ENCODE measurements around the gene TMC7. TPM values are rescaled to one million over a fixed set of nuclear protein-coding genes. Genes with fewer than 3 reads are reported as not detected.

Gene TMC7
- polyA plus RNA-seq, 1 donor: 1.5 TPM

DNA sequence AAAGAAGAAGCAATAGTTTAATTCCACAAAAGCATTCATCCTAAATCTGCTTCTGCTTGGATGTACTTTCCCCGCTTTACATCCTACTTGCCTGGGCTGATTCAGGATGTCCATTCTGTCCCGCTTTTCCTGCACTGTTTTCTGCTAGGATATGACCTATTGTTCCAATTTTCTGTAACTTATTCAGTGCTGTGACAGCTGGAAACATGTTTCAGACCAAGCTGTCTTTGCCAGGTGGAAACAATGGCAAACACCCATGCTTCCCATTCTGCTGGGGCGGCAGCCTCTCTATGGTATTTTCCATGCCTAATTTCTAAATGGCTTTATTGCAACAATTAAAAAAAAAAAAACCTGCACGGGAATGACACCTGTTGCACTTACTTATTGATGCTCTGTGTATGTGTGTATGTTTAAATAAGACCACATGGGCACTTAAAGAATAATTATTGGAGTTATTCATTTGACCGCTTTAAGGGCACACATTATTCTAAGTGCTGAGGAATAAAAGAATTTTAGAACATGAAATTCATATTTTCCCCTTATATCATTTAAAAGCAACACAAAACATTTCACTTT, 104.7 kb downstream of the TMC7 start:
- no peak for DNase-seq (ENCODE audit: low read depth)

DNA sequence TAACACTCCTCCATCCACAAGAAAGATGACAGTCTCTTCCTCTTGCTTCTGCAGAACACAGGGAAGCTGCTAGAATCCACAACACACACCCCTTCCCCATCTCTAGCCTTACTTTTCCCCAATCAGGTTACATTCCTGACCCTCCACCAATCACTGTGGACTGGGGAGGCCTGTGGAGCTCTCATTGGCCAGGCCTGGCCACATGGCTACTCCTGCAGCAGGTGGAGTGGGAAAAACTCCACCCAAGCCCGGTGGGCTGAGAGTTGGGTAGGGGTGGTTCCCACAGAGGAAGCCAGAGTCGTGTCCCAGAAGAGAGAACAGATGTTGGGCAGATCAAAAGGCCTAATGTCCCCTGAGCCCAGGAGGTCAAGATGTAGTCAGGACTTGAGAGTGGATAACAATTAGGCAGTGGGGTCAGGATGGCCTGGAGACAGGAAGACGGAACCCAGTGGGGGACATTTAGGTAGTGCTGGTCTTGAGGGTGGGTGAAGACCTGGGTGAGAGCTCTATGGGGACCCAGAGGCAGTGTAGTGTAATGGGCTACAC, 105.7 kb downstream of the TMC7 start:
- DNase-seq (ENCODE audit: low read depth): no peak

DNA sequence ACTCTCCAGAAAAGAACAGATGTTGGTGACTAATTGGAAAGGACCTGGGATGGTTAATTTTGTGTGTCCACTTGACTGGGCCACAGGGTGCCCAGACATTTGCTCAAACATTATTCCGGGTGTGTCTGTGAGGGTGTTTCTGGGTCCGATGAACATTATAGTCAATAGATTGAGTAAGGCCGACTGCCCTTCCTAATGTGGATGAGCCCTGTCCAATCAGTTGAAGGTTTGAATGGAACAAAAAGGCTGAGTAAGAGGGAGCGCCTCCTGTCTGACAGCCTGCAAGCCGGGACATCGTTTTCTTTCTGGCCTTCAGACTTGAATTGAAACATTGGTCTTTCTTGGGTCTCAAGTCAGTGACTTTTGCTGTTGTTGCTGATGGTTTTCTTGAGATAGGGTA, 107.2 kb downstream of the TMC7 start:
- no peak for DNase-seq (ENCODE audit: low read depth)

DNA sequence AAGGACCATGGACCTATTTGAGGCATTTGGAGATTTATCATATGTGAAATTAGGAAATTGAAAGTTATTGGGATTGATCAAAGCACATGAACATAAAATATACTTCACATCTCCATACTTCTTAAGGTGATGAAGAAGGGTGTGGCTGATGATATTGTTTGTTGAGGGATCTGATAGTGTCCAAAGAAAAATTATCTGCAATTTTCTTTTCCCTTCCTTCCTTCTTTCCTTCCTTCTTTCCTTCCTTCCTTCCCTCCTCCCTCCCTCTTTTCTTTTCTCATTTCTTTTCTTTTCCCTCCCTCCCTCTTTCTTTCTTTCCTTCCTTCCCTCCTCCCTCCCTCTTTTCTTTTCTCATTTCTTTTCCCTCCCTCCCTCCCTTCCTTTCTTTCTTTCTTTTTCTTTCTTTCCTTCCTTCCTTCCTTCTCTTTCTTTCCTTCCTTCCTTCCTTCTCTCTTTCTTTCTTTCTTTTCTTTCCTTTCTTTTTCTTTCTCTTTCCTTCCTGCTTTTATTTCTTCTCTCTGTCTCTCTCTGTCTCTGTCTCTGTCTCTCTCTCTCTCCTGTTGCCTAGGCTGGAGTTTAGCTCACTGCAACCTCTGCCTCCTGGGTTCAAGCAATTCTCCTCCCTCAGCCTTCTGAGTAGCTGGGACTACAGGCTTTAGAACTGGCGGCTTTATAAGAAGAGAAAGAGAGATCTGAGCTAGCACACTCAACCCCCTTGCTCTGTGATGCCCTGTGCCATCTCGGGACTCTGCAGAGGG, 109.1 kb downstream of the TMC7 start:
- DNase-seq (ENCODE audit: low read depth): no peak

DNA sequence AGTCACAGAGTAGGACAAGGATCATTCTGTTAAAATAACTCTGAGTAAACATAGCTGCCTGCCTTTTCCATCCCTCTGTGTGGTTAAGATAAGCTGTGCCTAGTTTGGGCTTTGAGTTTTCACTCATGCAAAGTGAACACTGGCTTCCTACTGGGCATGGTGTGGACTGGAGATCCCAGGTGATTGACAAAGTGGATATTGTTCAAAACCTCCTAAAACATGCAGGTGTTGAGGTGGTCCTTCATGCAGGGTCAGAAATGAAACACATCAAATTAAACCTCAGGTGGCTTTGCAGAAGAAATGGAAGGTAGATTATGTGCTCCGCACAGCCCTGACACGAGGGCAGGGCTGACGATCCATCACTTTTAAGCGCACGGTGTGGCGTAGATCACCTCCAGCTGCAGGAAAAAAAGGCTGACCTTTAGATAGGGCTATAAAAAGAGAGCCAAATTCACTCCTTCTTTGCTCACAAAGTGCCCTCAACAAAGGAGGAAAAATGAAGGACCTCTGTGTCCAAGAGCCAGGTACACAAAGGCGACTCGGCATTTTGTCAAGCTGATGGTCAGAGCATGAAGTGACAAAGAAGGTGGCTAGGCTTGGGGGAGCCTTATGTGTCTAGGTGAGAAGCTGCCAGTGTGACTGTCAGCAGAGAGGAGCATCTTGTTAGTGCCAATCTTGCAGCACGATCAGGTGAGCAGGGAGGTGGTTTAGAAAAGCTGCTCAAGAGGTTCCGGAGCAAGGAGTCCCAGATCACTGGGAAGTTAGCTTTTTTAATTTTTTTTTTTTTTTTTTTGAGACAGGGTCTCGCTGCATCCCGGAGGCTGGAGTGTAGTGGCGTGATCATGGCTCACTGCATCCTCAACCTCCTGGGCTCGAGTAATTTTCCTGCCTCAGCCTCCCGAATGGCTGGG, 110.2 kb downstream of the TMC7 start:
- no peak for DNase-seq (ENCODE audit: low read depth)

DNA sequence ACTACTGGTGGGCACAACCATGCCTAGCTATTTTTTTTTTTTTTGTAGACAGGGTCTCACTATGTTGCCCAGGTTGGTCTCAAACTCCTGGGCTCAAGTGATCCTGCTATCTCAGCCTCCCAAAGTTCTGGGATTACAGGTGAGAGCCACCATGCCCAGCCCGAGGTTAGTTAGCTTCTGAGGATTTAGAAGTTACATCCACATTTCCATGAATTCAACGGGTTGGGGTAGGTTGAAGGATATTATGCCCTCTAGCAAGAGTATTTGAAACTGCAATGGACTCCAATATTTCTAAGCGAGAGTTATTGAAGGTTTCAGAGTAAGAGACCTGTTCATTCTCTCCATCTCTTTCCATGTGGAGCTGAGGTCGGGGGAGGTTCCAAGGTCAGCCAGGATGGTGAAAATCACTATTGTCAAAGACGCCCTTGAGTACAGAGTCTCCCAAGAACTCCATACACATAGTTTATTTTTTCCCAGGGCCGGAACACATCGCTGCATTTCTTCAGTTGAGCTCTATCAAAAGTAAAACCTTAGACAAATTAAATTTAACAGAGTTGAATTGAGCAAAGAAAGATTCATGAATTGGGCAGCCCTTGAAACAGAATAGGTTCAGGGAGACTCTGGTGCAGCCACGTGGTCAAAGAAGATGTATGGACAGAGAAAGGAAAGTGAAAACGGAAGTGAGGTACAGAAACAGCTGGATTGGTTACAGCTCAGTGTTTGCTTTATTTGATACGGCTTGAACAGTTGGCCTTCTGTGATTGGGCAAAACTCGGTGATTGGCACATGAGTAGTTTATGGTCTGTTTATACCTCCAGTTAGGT, 111.0 kb downstream of the TMC7 start:
- no peak for DNase-seq (ENCODE audit: low read depth)

DNA sequence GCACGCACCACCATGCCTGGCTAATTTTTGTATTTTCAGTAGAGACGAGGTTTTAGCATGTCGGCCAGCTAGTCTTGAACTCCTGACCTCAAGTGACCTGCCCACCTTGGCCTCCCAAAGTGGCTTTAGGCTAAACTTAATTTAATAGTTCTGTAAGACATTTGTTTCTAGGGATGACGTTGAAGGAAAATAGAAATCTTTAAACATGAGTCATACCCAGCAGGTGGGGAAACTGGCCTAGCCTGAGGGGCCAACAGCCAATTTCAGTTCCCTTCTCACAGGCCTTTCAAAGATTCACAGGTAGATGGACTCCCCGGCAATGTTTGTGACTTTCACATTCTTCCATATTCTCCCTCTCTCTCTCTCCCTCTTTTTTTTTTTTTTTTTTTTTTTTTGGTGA, 111.9 kb downstream of the TMC7 start:
- DNase-seq (ENCODE audit: low read depth): no peak

DNA sequence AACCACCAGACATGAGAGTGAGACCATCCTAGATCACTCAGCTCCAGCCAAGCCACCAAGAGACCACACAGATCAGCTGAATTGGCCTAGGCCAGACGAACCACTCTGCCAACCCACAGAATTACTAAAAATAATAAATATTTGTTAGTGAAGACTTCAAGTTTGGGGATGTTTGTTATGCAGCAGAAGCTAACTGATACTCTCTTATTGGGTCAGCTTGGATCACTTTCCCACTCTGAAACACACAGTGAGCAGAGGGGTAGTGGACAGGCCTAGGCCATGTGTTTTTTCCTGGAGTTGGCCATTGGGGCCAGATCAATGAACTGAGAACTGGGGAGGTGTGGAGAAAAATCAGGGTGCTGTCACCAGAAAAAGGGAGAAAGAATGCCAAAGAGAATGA, 114.4 kb downstream of the TMC7 start:
- DNase-seq (ENCODE audit: low read depth): no peak

DNA sequence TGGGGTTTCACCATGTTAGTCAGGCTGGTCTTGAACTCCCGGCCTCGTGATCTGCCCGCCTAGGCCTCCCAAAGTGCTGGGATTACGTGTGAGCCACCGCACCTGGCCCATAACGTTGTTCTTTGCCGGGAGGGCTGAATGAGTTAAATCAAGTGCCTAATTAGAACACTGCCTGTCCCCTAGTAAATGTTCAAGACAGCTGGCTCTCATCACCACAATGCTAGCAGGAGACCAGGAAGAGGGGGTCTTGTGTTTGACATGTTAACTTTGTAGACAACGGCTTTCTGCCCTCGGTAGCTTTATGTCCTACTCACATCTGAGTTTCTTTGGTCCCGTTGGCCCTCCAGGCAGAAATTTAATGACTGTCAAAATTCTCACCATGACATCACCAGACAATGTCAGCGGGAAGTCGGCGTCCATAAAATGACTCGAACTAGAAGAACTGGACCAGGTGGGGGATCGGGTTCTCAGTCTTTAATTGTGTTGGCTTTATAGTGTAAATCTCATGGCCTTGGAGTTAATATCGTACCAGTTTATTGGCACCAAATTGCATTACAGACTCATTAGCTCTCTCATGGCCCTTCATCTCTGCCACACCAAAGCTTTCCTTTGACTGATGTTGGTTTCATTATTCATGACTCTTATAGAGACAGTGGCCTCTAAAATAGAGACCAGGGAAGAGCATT, 118.6 kb downstream of the TMC7 start:
- DNase-seq (ENCODE audit: low read depth): no peak

DNA sequence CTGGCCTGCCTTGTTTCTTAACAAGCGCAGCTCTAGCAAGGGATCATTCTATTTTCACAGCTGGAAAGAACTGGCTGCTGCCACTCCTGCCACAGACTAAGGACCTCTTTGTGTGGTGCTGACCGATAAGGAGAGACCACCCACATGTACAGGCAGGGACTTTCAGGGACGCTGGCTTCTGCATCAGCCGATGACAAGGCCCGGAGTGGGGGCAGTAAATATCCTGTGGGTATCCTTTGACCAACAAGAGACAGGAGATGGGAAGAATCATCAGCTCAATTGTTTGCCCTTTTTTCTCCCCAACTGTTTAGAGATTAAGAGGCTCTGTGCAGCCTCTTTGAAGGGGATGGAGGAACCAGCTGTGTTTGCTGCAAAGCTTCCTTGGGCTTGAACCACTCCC, 120.9 kb downstream of the TMC7 start:
- DNase-seq (ENCODE audit: low read depth): no peak

DNA sequence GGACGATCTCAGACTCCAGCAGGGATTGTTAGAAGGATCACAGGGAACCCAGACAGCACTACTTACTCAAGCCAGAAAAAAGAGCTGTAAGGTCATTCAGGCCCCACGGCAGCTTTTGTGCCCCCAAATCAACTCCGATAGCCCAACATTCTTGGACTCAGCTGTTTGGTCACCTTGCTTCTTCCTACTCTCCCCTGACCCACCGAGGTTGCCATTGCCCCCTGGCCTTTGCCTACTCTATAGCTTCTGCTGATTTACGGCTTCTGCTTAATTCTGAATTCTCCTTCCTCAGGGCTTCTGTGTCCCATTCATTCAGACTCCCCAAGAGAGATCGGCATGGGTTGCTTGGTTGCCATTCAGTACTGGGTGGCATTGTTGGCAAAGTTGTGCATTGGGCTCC, 121.4 kb downstream of the TMC7 start:
- no peak for DNase-seq (ENCODE audit: low read depth)

DNA sequence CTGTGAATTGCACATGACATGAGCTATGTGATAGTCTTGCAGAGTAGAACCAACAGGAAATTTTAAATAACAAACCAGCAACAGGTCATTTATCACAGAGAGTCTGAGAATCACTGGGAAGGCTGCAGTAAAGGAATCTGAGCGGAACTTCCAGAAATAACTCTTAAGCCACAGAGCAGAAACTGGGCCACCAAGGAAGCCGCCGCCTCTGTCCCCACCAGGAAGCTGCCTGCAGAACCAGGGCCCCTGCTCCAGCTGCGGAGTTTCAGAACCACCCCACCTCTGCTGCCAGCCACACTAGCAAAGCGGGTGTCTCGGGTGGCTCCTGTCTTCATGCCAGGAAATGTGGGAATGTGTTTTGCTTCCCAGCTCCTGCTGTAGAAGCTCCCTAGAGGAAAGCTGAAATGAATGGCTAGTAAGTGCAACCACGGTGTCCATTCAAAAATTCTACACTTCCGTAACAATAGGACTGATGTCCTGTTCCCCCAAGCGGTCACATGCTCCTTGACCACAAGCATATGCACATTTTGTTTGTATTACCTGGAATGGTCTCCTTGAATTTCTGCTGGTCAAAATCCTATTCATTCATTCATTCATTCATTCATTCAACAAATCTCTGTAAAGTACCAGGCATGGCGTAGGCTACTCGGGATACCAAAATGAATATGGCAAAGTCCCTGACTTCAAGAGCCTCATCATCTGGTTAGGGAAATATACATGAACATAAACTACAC, 122.3 kb downstream of the TMC7 start:
- no peak for DNase-seq (ENCODE audit: low read depth)

DNA sequence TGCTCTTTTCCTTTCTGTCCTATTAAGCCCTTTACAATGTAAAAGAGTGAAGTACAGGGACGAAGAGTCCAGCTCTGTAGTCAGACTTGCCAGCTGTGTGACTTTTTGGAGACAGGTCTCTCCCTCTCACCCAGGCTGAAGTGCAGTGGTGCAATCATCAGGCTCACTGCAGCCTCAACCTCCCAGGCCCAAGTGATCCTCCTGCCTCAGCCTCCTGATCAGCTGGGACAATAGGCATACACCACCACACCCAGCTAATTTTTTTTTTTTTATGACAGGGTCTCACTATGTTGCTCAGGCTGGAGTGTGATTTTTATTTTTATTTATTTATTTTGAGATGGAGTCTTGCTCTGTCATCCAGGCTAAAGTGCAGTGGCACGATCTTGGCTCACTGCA, 122.9 kb downstream of the TMC7 start:
- no peak for DNase-seq (ENCODE audit: low read depth)

DNA sequence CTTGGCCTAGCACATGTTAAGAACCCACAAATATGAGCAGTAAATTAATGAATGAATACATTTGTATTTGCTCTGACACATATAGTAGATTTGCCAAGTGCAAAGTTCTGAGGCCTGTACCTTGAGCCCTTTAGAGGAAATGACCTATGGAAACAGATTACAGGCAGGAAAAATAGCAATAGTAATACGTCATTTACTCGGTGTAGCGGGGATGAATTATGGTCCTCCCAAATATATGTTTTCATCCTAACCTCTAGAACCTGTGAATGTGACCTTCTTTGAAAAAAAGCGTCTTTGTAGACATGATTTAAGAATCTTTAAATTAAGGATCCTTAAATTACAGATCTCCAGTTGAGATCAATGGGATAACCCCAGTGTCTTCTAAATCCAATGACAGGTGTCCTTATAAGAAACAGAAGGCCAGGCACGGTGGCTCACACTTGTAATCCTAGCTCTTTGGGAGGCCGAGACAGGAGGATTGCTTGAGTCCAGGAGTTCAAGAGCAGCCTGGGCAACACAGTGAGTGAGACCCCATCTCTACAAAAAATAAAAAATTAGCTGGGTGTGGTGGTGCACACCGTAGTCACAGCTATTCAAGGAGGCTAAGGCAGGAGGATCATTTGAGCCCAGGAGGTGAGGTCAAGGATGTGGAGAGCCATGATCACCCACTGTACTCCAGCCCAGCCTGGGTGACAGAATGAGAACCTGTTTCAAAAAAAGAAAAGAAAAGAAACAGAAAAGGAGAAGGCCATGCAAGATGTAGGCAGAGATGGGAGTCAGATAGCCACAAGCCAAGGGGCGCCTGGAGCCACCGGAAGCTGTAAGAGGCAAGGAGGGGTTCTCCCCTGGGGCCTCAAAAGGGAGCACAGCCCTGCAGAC, 124.9 kb downstream of the TMC7 start:
- no peak for DNase-seq (ENCODE audit: low read depth)

DNA sequence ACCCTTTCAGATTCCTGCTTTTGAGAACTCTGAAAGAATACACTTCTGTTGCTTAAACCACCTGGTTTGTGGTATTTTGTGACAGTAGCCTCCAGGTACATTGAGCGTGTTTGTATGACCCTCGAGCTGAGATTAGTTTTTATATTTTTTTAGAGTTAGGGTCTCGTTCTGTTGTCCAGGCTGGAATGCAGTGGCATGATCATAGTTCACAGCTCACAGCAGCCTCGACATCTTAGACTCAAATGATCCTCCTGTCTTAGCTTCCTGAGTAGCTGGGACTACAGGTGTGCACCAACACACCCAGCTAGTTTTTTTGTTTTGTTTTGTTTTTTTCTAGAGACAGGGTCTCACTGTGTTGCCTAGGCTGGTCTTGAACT, 125.5 kb downstream of the TMC7 start:
- no peak for DNase-seq (ENCODE audit: low read depth)

DNA sequence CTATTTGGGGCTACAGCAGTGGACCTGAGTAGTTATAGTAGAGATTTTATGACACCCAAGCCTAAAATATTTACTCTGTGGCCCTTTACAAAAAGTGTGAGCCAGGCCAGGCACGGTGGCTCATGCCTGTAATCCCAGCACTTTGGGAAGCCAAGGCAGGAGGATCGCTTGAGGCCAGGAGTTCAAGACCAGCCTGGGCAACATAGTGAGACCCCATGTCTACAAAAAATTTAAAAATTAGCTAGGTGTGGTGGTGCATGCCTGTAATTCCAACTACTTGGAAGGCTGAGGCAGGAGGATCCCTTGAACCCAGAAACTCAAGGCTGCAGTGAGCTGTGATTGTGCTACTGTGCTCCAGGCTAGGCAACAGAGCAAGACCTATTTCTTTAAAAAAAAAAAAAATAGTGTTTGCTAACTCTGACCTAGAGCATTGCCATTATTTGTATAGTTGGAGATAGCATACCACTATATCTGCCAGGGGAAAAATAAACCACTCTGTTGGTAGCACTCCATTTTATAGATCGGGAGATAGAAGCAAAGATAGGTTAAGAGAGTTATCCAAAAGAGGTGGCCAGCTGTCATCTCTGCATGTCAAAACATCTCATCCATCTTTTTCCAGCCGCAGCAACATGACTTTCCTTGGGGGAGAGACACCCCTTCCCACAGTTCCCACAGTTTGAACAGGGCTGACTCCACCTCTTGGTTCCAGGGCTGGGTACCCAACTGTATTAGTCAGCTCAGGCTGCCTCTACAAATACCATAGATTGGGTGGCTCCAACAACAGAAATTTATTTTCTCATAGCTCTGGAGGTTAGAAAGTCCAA, 127.0 kb downstream of the TMC7 start:
- DNase-seq (ENCODE audit: low read depth): no peak

DNA sequence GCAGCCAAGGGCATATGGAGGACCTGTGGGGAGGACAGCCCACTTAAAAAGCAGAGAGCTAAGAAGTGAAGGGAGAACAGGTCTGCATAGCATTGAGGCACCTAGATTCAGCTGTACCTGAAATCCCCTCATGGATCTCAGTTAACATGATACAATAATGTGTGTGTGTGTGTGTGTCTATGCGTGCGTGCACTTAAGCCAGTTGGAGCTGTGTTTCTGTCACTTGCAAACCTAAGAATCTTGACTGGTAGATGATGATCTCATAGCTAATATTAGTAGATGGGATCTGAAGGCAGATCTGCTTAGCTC, 128.3 kb downstream of the TMC7 start:
- no peak for DNase-seq (ENCODE audit: low read depth)

Data from forelimb muscle (tissue), 1 donor.